SK-MEL-5 (cell line): Measurements from ENCODE around the gene RAB5A. TPM values are rescaled to one million over a fixed set of nuclear protein-coding genes. Genes with fewer than 3 reads are reported as not detected.
"Not testable (repeated sequence)": the region's sequence is repeated elsewhere in the genome, so short reads cannot be mapped to it uniquely, and the experiment has no call there.

Experiments used
- DNase-seq: peaks from one replicate; pipeline ENCODE4 v3.0.0-alpha.2; 2016; ENCODE audit warnings: low read depth, low spot score
- in situ Hi-C: cut with HindIII; loops from 2 replicates; pipeline ENCODE4 v1.10.0; 2016; ENCODE audit warnings: low sequenced_read_pairs, high pct_unique_total_duplicates, low pct_unique_long_range_greater_than_20kb
- total RNA-seq: library from RNA; depleted of rRNA; stranded (reverse); fragments of >200 nt; shearing (Covaris generic); gene quantifications from 2 replicates; pipeline ENCODE4 v1.2.3, GENCODE V29; 2014

RAB5A gene
- total RNA-seq, 1 experiment from 2014 or later, result 42.0 TPM

DNA sequence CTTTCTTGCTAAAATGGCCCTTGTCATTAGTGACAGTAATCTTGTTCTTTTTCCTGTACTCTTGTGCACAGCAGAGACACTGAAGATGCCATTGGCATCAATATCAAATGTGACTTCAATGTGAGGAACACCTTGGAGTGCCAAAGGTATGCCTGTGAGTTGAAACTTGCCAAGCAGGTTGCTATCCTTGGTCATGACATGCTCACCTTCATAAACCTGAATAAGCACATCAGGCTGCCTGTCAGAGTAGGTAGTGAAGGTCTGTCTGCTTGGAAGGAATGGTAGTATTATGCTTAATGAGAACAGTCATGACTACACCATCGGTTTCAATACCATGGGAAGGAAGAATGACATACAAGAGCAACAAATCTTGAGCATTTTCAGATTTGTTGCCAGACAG lies 6.3 kb upstream of the RAB5A start:
- no peak for DNase-seq
- in situ Hi-C loops, result no loop called here

DNA sequence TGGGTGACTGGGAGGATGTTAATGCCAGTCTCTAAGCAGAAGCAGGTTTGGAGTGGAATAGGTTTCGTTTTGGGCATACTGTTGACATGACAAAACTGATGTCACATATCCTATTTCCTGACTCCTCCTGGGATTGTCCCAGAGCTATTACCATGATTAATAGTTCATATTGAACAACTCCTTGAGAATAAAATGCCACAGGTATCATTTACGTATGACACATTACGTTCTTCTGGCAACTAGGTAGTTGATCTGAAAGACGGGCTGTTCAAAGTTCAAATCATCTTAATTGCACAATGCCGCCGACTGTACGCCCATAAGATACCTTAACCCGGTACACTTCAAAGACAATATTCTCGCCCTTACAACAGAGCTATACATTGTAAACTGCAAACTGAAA lies 1.4 kb upstream of the RAB5A start:
- DNase-seq, result no peak
- in situ Hi-C loops, result no loop called here

DNA sequence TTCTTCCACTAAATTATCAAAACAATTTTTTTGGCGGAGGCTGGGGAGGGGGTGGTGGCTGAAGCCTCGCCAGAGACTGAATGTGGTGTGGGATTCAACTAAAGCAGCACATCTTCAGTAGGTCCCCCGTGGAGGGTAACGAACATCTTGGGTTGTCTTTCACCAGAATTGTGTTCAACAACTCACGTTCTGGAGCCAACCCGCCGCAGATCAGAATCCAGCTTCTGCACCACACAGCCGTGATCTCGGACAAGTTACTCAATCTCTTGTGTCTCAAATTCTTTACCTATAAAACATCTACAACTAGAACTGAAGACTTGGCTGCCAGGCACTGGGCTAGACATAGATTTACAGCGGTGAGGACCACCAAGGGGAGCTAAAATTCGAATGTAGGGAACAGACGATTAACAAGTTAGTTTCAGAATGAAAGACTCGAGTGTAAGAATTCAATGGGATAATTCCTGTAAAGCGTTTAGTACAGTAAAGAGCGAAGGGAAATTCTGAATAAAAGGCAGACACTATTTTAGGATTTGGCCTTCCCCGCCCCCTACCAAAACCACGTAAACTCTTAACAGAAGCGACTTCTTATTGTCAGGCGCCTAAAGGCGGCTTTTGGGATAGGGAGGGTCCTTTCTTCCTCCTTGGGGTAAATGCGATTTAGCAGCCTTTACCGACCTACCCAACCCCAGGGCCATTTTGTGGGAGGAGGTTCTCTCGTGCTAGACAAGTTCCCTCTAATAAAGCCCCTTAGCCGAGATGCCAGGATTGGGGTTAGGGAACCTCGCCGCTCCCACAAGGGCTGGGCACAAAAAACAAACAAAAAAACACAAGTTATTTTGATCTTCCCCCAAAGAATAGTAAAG lies 697 bp upstream of the RAB5A start:
- no peak for DNase-seq
- in situ Hi-C loops, result no loop called here

DNA sequence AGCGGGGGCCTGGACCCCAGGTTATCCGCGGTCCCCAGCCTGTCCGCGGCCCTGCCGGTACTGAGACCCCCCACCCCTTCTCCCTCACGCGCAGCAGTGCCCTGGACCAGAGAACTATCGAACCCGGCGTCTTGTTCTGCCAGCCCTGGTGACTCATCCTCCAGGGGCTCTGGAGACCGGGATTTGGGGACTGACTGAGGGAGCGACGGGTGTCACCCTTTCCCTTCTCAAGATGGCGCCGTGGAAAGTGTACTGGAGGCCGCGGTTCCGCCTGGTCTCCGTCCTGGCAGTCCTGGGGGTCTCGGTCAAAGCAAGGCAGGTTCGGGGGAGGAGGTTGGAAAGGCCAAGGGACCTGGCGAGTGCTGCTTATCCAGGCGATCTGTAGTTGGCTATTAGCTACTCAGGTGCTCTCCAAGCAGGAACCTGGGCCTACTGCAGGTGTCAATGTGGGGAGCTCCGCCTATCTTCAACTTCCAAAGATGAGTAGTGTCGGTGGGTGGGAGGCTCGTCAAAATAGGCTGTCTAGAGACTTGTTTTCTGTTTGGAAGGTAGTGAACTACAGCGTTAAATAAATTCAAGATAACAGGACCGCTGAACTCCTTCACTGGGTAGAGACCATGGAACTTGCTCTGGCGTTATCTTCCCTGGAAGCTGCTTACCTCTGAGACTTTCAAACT lies 790 bp downstream of the RAB5A start:
- DNase-seq, result peak; percentile 22
- in situ Hi-C loops, result no loop called here

DNA sequence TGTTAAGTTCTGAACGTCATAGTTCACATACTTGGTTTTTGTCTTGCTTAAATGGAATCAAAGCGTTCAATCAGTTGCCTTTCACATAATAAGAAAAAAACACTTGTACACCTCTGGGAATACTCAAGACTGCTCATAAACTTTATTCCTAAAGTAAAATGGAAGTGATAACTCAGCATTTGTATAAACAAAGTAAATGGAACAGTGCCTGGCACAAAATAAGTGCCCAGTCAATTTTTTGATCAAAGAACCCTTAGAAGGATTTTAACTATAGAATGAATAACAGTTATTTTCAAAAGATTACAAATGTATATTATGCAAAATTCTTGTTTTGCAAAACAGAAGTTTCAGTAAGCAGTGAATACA lies 1.3 kb downstream of the RAB5A start:
- in situ Hi-C loops, result no loop called here
- no peak for DNase-seq

DNA sequence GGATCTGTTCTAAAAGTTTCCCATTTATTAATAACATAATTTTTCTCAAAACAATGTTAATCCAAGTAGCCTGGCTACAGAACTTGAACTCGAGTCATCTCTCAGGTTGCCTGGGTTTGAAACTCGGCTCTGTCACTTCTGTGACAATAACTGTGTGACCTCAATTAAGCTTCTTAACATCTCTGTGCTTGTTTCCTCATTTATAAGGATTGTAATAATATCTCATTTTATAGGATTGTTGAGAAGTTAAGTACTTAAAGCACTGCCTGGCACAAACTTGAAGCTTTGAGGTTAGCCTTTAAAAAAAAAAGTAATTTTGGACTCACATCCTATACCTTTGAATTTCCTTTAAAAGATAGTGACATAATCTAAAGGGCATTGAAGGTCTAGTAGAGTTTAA lies 3.4 kb downstream of the RAB5A start:
- in situ Hi-C loops, result no loop called here
- no peak for DNase-seq

DNA sequence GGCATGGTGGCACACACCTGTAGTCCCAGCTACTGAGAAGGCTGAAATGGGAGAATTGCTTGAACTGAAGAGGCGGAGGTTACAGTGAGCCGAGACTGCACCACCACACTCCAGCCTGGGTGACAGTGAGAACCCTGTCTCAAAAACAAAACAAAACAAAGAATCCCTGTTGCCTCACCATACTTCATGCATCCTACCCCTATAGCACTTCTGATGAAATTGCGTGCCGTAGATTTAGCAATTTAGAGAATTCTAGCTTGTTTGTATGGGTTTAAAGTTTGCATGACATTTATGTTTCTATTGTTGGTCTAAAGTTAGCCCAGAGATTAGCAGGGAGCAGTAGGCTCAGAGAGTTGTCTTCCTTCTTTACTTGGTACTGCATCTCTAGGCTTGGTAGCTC lies 7.8 kb downstream of the RAB5A start:
- in situ Hi-C loops, result no loop called here
- DNase-seq, result no peak

DNA sequence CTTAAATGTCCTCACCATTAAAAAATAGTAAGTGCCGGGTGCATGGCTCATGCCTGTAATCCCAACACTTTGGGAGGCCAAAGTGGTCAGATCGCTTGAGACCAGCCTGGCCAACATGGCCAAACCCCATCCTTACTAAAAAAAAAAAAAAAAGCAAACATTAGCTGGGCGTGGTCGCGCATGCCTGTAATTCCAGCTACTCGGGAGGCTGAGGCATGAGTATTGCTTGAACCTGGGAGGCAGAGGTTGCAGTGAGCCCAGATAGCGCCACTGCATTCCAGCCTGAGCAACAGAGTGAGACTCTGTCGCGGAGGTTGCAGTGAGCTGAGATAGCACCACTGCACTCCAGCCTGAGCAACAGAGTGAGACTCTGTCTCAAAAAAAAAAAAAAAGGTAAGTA lies 10.5 kb downstream of the RAB5A start:
- in situ Hi-C loops, result not testable (repeated sequence)

DNA sequence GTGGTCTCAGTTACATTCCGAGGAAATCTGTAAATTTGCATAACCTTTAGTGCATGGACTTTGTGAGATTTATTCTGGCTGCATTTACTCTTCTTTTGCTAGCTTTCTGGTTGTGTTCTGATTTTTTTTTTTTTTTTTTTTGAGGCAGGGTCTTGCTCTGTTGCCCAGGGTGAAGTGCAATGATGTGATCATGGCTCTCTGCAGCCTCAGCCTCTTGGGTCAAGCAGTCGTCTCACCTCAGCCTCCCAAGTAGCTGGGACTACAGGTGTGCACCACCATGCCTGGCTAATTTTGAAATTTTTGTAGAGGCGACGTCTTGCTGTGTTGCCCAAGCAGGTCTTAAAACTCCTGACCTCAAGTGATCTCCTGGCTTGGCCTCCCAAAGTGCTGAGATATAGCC lies 12.6 kb downstream of the RAB5A start:
- no peak for DNase-seq
- in situ Hi-C loops, result no loop called here

More for the DNA sequence above, 10.5 kb downstream of the RAB5A start:
- not testable (repeated sequence) for DNase-seq

DNA sequence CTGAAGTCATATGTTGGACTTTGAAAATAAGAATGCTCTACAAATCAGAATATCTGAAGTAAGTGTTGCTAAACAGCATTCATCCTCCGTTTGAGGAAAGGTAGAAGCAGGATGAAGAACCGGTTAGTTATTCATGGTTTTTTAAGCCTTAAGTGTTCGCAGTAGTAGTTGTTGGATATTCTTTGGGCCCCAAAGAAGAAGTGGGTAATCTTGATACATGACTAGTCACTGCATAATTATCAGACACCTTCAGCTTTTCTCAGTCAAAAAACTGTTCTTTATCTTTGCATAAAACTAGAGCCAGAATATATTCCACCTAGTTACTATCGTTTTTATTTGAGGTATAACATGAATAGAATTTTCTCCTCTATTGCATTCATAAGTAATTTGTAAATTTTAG lies 13.8 kb downstream of the RAB5A start:
- in situ Hi-C loops, result no loop called here
- no peak for DNase-seq

DNA sequence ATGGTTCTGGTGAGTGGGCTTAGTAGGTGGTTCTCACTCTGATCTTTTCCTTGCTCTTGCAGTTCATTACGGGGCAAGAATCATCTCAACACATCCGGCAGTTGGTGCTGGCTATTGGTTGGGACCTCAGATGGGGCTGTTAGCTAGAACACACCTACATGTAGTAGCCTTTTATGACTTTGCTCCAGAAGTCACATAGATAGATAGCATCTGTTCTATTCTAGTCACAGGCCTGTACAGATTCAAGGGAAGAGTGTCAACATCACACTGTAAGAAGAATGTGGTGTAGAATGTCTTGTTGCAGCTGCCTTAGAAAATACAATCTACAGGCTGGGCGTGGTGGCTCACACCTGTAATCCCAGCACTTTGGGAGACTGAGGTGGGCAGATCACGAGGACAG lies 15.1 kb downstream of the RAB5A start:
- in situ Hi-C loops, result no loop called here
- no peak for DNase-seq

DNA sequence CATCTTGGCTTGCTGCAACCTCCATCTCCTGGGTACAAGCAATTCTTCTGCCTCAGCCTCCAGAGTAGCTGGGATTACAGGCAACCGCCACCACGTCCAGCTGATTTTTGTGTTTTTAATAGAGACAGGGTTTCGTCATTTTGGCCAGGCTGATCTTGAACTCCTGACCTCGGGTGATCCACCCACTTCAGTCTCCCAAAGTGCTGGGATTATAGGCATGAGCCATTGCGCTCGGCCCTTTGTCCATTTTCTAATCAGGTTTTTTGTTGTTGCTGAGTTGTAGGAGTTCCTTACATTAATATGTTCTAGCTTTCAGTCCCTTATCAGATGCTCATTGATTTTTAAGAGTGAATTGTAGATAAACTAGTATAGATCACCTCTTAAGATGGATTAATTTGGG lies 20.3 kb downstream of the RAB5A start:
- DNase-seq, result no peak
- in situ Hi-C loops, result no loop called here

DNA sequence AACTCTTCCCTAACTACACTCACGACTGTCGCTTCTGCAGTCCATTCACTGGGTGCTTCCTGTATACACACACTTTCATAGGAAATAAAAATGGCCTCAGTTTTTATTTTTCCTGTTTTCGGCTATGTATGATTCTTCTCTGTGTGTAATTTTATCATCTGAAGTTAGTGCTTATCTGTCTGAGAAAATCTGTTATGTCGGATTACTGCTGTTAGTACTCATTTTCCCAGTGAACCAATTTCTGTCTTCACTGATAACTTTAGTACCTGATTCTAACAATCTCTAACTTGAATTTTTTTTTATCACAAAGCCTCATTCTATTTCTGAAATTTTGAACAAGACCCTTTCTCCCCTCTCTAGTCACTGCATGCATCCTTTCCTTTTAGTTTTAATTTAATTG lies 20.9 kb downstream of the RAB5A start:
- DNase-seq, result no peak

DNA sequence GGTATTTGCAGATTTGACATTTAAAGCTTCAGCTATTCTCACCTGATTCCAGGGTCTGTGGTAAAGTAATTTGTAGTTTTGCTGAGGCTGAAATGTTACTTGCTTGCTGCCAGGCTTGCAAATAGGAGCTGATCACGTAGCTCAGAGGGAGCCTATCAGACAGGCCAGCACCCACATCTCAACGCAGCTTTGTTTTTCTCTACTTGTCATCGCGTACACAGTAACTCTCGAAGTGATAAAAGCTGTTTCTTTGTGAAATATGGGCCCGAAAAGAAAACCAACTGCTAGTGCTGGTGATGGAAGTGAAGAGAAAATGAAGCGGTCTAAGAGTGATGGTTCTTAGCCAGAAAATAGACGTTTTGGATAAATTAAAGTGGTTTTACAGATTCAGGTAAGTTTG lies 23.4 kb downstream of the RAB5A start:
- in situ Hi-C loops, result no loop called here
- DNase-seq, result no peak

More for the DNA sequence above, 20.9 kb downstream of the RAB5A start:
- in situ Hi-C loops, result no loop called here

DNA sequence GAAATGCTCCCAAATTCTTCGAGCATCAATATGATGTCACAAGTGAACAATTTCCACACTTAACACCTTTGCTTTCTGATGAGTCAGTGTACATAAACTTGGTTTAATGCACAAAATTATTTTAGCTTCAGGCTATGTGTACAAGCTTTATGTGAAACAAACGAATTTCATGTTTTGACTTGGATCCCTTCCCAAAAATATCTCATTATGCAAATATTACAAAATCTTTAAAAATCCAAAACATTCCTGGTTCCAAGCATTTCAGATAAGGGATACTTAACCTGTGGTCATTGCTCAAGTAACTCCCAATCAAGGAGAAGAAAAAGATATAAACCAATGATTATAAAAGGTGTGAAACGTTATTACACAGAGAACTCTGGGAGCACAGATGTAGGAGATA lies 25.2 kb downstream of the RAB5A start:
- DNase-seq, result no peak
- in situ Hi-C loops, result no loop called here

DNA sequence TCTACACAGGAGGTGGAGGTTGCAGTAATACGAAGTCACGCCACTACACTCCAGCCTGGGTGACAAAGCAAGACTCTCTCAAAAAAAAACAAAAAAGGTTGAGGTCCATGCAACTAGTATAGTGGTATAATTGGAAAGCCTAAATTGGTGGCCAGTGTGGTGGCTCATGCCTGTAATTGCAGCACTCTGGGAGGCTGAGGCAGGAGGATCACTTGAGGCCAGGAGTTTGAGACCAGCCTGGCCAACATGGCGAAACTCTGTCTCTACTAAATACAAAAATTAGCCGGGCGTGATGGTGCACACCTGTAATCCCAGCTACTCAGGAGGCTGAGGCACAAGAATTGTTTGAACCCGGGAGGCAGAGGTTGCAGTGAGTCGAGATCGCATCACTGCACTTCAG lies 42.0 kb downstream of the RAB5A start:
- in situ Hi-C loops, DNase-seq: not testable (repeated sequence)

DNA sequence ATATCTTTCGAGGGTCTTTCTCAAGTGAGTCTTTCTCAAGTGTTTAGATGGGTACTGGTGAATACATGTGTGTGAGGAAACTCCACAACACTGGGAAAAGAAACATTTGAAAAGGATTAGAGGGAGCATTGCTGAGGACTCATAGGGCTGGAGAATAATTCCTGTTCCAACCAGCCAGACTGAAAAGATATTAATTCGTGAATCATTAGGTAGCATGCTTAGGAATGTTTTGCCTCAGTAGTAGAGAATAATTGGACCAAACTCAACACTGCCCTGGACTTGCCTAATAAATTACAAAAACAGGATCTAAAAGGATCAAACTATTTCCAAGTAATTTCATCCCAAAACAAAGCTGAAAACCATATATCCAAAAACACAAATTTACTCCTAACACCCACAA lies 47.9 kb downstream of the RAB5A start:
- in situ Hi-C loops, result no loop called here
- DNase-seq, result no peak

DNA sequence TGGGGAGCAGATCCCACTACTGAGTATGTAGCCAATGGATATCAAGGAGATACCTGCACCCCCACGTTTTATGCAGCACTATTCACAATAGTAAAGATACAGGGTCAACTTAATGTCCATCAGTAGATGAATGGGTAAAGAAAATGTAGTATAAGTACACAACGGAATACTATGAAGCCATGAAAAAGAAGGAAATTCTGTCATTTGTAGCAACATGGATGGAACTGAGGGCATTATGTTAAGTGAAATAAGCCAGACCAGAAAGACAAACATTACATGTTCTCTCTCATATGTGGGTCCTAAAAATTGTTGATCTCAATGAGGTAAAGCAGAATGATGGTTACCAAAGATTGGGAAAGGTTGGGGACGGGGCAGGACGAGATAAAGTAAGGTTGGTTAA lies 50.6 kb downstream of the RAB5A start:
- in situ Hi-C loops, result no loop called here

DNA sequence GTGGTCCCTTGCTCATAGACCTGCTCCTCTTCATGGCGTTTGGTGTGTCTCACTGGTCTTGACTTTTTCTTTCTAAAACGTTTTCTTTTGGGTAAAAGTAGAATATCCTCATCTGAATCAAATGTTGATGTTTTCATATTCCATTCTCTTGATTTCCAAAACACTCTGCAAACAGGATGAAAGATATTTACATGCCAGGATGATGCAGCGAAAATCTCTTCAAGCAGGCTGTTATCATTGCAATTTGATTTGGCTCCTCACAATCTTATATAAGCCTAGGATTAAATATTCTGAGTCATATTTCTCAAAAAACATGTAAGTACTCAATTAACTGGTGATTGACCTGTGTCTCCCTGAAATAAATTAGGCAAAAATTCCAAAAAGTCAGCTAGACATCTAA lies 55.0 kb downstream of the RAB5A start:
- in situ Hi-C loops, result no loop called here
- DNase-seq, result no peak

More for the DNA sequence above, 50.6 kb downstream of the RAB5A start:
- DNase-seq, result no peak
